GM08714 (cell line): Measurements from ENCODE around the gene GNAS.

Experiments
- H3K4me3 ChIP-seq: fragments of 200-500 bp; sonication (Bioruptor generic); 2 replicates; pipeline ENCODE4 v1.5.1; 2014; ENCODE audit warnings: mild to moderate bottlenecking, low read length, inconsistent platforms
- ZNF274 ChIP-seq: IDR thresholded peaks from 2 replicates; pipeline ENCODE4 v1.6.1; 2012; ENCODE audit warnings: mild to moderate bottlenecking, low read depth, low read length

The GNAS gene

DNA sequence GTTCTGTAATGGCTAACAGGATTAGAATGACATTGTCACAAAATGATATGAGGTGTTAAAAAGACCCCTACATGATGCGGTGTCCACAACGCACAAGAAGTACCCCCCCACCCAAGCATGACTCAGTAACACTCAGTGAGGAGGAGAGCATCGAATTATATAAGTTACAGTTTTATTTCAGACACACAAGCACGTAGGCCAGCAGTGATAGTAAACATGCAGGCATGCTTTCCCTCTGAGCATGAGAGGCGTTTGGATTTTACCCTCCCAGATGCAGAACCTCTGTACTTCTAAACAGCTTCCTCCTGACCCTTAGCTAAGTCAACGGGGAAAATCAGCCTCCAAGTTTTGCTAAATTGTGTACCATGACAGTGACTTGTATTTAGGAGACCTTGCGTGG is 23.9 kb downstream of the GNAS start:
- no peak for TF ChIP-seq ZNF274
- no peak overlapping the region for H3K4me3 ChIP-seq

GRCh38 chr20:58877050-58877975 is 24.8 kb downstream of the GNAS start:
- H3K4me3 ChIP-seq: no peak overlapping the region
- TF ChIP-seq ZNF274: no peak

GRCh38 chr20:58877976-58878360 is 25.5 kb downstream of the GNAS start:
- no peak overlapping the region for H3K4me3 ChIP-seq
- no peak for TF ChIP-seq ZNF274

- no peak overlapping the region for H3K4me3 ChIP-seq
- no peak for TF ChIP-seq ZNF274
These were observed 25.9 kb downstream of the GNAS start for GRCh38 chr20:58878399-58878798.

GRCh38 chr20:58880441-58880840 is 27.9 kb downstream of the GNAS start:
- no peak overlapping the region for H3K4me3 ChIP-seq
- TF ChIP-seq ZNF274: no peak

DNA sequence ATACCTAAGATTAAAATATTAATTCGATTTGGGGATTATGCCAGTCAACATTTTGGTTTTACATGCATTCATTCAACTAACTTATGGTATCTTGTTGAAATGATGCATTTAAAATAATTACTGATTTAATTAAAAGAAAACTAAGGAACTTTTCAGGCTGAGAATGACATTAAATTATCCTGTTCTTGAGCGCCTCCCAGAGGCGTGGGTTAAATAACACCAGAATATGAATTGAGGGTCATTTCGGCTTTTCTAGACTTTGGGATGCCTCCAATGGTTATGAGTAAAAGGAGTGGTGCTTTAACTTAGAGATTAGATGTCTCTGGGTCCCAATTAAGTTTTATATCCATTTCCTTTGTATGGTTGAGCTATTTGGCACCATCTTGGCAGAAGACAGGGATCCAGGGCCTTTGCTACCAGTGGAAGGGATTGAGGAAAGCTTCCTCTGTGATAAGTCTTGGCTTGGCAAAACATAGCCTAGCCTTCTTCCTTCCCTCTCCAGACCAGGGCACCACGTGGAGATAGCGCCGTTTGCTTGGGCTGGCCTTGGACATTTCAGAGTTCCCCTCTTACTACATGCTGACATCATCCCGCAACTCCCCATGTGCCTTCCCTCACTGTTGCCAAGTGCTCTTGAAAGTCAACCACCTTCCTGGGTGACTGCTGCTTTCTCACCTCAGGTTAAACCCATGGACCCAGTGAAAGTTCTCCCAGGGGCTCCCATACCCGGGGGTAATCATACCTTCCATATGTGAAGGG is 28.7 kb downstream of the GNAS start:
- H3K4me3 ChIP-seq: no peak overlapping the region
- no peak for TF ChIP-seq ZNF274

GRCh38 chr20:58882704-58883089 is 30.2 kb downstream of the GNAS start:
- no peak overlapping the region for H3K4me3 ChIP-seq
- TF ChIP-seq ZNF274: no peak

GRCh38 chr20:58883241-58883691 is 30.8 kb downstream of the GNAS start:
- no peak for TF ChIP-seq ZNF274
- no peak overlapping the region for H3K4me3 ChIP-seq

- no peak for TF ChIP-seq ZNF274
- no peak overlapping the region for H3K4me3 ChIP-seq
These were observed 32.5 kb downstream of the GNAS start for GRCh38 chr20:58884966-58885365.

- TF ChIP-seq ZNF274: no peak
- H3K4me3 ChIP-seq: no peak overlapping the region; the same call in 1 of the 2 replicates
These were observed 34.0 kb downstream of the GNAS start for GRCh38 chr20:58886546-58886945.

- no peak for TF ChIP-seq ZNF274
- H3K4me3 ChIP-seq: peak overlapping the region; percentile 78
These were observed 35.6 kb downstream of the GNAS start for GRCh38 chr20:58888103-58888502.

DNA sequence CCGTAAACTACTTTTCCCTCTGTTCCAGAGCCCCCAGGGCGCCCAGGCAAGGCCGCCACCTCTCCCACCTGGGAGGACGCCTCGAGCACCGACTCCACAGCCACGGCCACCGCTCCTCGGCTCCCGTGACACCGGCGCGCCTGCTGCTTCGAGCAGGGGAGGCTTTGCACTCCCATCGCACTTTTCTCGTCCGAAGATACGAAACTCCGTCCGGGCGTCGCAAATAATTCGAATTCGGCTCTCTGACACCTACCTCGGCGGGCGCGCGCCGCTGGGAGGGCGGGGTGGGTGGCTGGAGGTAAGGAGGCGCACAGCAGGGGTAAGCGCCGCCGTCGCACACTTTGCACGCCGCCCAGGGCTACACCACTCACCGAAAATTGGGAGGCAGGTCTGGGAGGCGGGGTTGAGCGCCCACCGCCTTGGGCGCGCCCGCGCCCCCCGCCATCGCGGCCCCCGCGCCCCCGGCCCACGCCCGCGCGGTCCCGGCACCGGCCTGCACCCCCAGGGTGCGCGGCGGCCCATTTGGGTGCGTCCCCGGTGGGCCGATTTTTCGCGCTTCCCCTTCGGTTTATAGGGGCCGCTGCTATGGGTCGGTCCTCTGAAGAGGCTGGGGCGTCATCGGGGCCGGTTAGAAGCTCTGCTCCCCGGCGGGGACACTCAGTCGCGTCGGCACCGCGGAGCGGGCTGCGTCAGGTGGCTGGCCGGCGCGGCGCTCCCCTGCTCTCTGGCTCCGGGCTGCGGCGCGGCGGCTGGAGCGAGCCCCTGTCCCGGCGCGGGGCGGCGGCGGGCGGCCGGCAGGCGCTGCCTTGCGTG is 36.2 kb downstream of the GNAS start:
- H3K4me3 ChIP-seq: peak overlapping the region; percentile 78
- TF ChIP-seq ZNF274: no peak

DNA sequence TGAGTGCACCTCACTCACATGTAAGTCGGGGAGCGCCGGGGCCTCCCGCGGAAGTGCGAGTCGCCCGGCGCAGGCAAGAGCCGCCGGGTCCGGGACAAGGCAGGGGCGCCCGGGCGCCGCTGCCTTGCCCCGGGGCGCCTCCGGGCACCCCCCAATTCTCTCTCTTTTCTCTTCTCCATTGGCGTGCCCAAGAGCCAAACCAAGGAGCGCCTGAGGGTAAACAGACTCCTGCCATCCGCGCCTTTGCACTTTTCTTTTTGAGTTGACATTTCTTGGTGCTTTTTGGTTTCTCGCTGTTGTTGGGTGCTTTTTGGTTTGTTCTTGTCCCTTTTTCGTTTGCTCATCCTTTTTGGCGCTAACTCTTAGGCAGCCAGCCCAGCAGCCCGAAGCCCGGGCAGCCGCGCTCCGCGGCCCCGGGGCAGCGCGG is 36.8 kb downstream of the GNAS start:
- peak overlapping the region; percentile 72 for H3K4me3 ChIP-seq

More for the DNA sequence above, 36.8 kb downstream of the GNAS start:
- TF ChIP-seq ZNF274: no peak
